Fibroblast of skin of right quadriceps (primary cell): Measurements from ENCODE around the gene NRIP3.
"Not testable (repeated sequence)": the region's sequence is repeated elsewhere in the genome, so short reads cannot be mapped to it uniquely, and the experiment has no call there.

Source experiments
- DNase-seq: peaks from one replicate; pipeline ENCODE4 v3.0.0-alpha.2; 2013

NRIP3 gene

DNA sequence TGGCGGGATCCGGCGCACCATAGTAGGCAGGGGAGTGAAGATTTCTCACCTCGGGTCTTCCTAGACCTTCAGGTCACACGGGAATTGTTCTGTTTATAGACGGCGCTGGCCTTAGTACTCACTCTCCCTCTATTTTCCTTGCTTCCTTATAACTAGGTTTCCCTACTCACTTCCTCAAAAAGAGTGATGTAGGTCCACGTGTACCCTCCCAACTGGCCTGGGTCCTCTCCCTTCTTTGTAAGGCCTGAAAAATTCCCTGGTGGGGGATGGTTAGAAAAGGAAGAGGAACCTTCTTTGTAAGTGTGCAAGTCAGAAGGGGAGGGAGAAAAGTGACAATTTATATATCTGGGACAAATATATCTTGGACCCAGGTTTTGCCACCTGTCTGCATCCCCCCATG lies 36.6 kb downstream of the NRIP3 start:
- no peak for DNase-seq

- peak; percentile 79 for DNase-seq
Observed at GRCh38 chr11:8964324-8965320, 39.2 kb downstream of the NRIP3 start, which contains the start of gene TMEM9B. Gene TMEM9B, minus strand, starts transcription at chr11:8964442. Its CDS starts 129 bp downstream, at chr11:8964313.

- DNase-seq = no peak
Observed at GRCh38 chr11:8963569-8964323, 40.1 kb downstream of the NRIP3 start.

DNA sequence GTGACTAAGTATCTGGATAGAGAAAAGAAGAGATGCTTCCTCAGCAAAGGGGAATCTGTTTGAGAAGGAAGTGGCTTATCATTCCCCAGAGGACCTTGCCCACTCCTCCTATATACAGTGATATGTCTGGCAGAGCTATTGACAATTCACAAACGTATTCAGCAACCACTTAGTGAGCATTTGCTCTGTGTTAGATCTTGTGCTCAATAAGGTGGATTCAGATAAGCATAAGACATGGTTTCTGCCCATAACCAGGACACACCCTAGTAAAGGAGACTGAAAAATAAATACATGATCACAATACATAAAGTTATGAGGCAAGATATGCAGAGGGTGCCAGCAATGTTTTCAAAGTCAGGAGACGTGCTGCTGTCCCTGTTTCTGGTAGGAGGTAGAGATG lies 41.0 kb downstream of the NRIP3 start:
- DNase-seq = no peak

- DNase-seq = no peak
Observed at GRCh38 chr11:8961401-8961800, 42.4 kb downstream of the NRIP3 start.

DNA sequence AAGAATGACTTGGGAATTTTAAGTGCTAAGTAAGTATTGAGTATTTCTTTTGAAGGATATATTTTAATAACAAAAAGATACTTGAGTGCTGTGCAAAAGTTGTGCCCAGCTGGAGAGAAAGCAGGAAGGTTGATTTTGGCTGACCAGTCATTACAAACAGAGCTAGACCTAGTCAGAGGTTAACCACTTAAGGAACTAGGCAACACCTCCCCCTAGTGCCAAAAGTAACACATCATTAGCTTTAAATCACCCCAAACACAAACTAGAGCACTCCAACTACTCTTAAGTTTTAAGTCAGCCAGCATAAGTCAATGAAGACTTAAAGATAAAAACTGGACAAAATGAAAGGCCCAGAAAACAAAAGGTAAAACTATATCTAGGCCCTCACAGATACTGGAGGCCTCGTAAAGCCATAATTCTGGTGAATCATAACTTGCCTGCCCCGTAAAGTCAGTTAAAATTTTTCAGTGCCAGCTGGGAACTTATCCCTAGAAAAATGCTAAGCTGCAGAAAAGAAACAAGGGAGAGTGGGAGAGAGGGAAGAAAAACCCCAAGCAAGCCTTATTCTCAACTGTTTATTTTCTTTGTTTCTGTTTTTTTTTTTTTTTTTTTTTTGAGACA lies 44.1 kb downstream of the NRIP3 start:
- peak; percentile 71 for DNase-seq

DNA sequence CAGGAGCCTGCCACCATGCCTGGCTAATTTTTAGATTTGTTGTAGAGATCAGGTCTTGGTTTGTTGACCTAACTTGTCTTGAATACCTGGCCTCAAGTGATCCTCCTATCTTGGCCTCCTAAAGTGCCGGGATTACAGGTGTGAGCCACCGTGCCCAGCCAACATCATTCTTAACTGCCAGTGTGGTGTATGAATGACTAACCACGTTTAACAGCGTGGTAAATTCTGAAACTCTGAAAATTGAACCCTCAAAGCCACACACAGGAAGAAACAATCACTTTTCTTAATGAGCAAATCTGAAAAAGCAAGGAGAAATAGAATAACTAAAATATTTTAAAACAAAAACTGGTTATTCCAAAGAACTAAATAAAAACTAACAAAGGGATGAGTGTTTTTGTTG lies 46.9 kb downstream of the NRIP3 start:
- DNase-seq = no peak

- DNase-seq = no peak
Observed at GRCh38 chr11:8948886-8949285, 54.9 kb downstream of the NRIP3 start.

- DNase-seq = no peak
Observed at GRCh38 chr11:8947230-8947943, 56.4 kb downstream of the NRIP3 start.

- no peak for DNase-seq
Observed at GRCh38 chr11:8942518-8943066, 61.2 kb downstream of the NRIP3 start, which contains the start of gene ASCL3. Gene ASCL3, minus strand, starts transcription at chr11:8943016. Its CDS starts 4,855 bp downstream, at chr11:8938161.

GRCh38 chr11:8941341-8942103 lies 62.3 kb downstream of the NRIP3 start:
- DNase-seq = no peak

DNA sequence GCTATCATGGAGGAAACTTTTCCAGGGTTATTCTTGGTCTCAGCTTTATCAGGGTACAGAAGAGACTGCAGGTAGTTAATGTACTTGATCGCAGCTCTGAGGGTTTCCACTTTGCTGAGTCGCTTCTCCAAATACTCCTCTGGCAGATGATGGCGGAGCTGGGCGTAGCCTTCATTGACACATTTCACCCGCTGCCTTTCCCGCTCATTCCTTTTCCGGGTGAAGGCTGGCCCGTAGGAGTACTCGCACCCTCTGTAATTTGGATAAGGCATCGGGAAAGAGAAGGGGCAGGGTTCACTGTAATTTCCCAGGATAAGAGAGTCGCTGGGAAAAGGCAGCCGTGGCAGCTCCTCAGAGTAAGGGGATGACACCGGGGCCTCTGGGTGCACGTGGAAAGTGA lies 66.1 kb downstream of the NRIP3 start:
- DNase-seq = no peak

- DNase-seq = no peak
Observed at GRCh38 chr11:8937159-8937558, 66.6 kb downstream of the NRIP3 start.

DNA sequence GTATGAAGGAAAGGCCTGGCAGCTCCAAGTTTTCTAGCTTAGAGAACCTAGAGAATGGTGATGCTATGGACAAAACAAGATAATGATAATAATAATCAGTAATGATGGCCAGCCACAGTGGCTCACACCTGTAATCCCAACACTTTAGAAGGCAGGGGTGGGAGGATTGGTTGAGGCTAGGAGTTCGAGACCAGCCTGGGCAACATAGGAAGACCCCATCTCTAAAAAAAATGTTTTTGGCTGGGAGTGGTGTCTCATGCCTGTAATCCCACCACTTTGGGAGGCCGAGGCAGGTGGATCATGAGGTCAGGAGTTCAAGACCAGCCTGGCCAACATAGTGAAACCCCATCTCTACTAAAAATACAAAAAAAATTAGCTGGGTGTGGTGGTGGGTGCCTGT lies 68.0 kb downstream of the NRIP3 start:
- DNase-seq = not testable (repeated sequence)

DNA sequence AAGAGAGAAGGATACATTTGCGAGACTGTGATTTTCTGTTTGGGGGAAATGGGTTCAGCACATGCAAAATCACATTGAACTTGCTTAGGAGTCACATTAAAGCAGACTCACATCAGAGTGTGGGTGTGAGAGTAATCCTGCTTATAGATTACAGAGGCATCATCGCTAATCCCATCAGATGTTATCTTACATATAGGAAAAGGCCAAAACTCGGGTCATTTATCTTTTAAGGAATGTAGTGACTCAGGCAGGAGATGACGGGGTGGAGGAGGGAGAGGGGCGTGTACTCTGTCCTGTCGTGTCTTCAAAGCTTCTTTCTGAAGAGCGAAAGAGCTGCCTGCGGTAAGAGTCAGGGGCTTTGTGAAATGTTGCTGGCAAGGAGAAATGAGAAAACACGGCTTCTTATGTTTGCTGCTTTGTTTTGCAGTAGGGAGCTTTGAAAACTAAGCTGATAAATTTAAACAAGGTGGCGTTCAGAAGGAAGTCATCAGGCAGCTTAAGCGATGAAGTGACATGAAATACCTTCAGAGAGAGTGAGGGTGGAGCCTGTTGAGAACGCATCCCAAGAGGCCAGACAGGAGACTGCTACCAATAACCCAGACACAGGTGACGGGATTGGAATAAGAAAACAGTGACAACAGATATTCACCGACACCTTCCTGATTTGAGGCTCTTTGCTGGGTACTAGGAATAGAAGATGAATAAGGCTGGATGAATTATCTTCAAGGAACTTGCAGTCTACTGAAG lies 68.9 kb downstream of the NRIP3 start:
- peak; percentile 89 for DNase-seq

- no peak for DNase-seq
Observed at GRCh38 chr11:8933931-8934330, 69.9 kb downstream of the NRIP3 start.

- no peak for DNase-seq
Observed at GRCh38 chr11:8932564-8933180, 71.1 kb downstream of the NRIP3 start, which contains the start of gene C11orf16. Gene C11orf16, minus strand, starts transcription at chr11:8932947. Its CDS starts 639 bp downstream, at chr11:8932308.
